Measurements from ENCODE around the gene OPN4.

DNA sequence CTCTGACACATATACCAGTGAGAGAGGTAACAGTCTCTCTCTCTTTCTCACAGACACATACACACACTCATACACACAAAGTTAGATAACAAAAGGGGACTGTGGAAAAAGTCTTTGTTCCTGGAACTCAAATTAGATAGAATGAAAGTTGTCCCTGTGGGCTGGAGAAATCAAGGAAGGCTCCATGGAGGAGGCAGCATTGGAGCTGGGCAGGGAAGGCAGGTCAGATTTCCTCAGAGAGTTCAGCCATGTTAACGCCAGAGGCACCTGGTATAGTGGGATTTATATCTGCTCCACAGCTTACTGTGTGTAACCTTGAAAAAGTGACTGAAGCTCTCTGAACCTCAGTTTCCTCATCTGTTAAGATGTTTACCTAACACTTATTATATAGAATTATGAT is 52.6 kb downstream of the OPN4 start:
- TF ChIP-seq, protein P1, sequence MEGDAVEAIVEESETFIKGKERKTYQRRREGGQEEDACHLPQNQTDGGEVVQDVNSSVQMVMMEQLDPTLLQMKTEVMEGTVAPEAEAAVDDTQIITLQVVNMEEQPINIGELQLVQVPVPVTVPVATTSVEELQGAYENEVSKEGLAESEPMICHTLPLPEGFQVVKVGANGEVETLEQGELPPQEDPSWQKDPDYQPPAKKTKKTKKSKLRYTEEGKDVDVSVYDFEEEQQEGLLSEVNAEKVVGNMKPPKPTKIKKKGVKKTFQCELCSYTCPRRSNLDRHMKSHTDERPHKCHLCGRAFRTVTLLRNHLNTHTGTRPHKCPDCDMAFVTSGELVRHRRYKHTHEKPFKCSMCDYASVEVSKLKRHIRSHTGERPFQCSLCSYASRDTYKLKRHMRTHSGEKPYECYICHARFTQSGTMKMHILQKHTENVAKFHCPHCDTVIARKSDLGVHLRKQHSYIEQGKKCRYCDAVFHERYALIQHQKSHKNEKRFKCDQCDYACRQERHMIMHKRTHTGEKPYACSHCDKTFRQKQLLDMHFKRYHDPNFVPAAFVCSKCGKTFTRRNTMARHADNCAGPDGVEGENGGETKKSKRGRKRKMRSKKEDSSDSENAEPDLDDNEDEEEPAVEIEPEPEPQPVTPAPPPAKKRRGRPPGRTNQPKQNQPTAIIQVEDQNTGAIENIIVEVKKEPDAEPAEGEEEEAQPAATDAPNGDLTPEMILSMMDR (IDR thresholded peaks at IDR 0.05; ENCODE audit: insufficient read depth, low read length, poor library complexity, severe bottlenecking) = no peak
- no peak for TF ChIP-seq EZH2phosphoT487 (conservative IDR thresholded peaks at IDR 0.05; ENCODE audit: low read length)
